Measurements from ENCODE around the gene MYOCD. TPM values are rescaled to one million over a fixed set of nuclear protein-coding genes. Genes with fewer than 3 reads are reported as not detected.

MYOCD gene
- total RNA-seq, 1 donor, result under 0.01 TPM

GRCh38 chr17:12642034-12642433 is 23.7 kb upstream of the MYOCD start:
- Histone ChIP-seq H3K79me2 (ENCODE audit: insufficient read depth, low read length) (no peaks in the 10 kb centered on the region), H3K4me1 (ENCODE audit: insufficient read depth, low read length) (peaks cover 8% of the 10 kb centered on the region), H3K9me3 (ENCODE audit: low read depth, low read length) (no peaks in the 10 kb centered on the region), H3K4me2 (ENCODE audit: insufficient read depth, low read length) (no peak overlapping the region), H3K27ac (ENCODE audit: low read depth, low read length) (no peak overlapping the region), H4K20me1 (ENCODE audit: insufficient read depth, low read length) (no peaks in the 10 kb centered on the region), H3K36me3 (ENCODE audit: insufficient read depth, low read length) (no peaks in the 10 kb centered on the region), H3K4me3 (ENCODE audit: insufficient read depth, low read length) (no peak overlapping the region), H2AFZ (ENCODE audit: low read length) (no peak overlapping the region), H3K27me3 (ENCODE audit: insufficient read depth, low read length) (no peaks in the 10 kb centered on the region)
- no peak for DNase-seq (ENCODE audit: insufficient read length, low spot score, missing footprints)
- TF ChIP-seq CTCF (IDR thresholded peaks at IDR 0.05; ENCODE audit: extremely low read depth, low read depth, low read length), result no peak

GRCh38 chr17:12643822-12644221 is 21.9 kb upstream of the MYOCD start:
- Histone ChIP-seq H4K20me1 (ENCODE audit: insufficient read depth, low read length) (no peaks in the 10 kb centered on the region), H2AFZ (ENCODE audit: low read length) (no peak overlapping the region), H3K27ac (ENCODE audit: low read depth, low read length) (no peak overlapping the region), H3K79me2 (ENCODE audit: insufficient read depth, low read length) (no peaks in the 10 kb centered on the region), H3K36me3 (ENCODE audit: insufficient read depth, low read length) (no peaks in the 10 kb centered on the region), H3K27me3 (ENCODE audit: insufficient read depth, low read length) (no peaks in the 10 kb centered on the region), H3K9me3 (ENCODE audit: low read depth, low read length) (no peaks in the 10 kb centered on the region), H3K4me3 (ENCODE audit: insufficient read depth, low read length) (no peak overlapping the region), H3K4me1 (ENCODE audit: insufficient read depth, low read length) (no peaks in the 10 kb centered on the region), H3K4me2 (ENCODE audit: insufficient read depth, low read length) (no peak overlapping the region)
- DNase-seq (ENCODE audit: insufficient read length, low spot score, missing footprints), result no peak
- TF ChIP-seq CTCF (IDR thresholded peaks at IDR 0.05; ENCODE audit: extremely low read depth, low read depth, low read length), result no peak

GRCh38 chr17:12644623-12645022 is 21.1 kb upstream of the MYOCD start:
- DNase-seq (ENCODE audit: insufficient read length, low spot score, missing footprints), result no peak
- TF ChIP-seq CTCF (IDR thresholded peaks at IDR 0.05; ENCODE audit: extremely low read depth, low read depth, low read length), result no peak
- H3K9me3 ChIP-seq (ENCODE audit: low read depth, low read length), result no peaks in the 10 kb centered on the region
- H4K20me1 ChIP-seq (ENCODE audit: insufficient read depth, low read length), result no peaks in the 10 kb centered on the region
- no peak overlapping the region for H3K4me2 ChIP-seq (ENCODE audit: insufficient read depth, low read length)
- no peak overlapping the region for H3K4me3 ChIP-seq (ENCODE audit: insufficient read depth, low read length)
- no peaks in the 10 kb centered on the region for H3K4me1 ChIP-seq (ENCODE audit: insufficient read depth, low read length)
- H3K27ac ChIP-seq (ENCODE audit: low read depth, low read length), result no peak overlapping the region
- no peaks in the 10 kb centered on the region for H3K36me3 ChIP-seq (ENCODE audit: insufficient read depth, low read length)
- H3K27me3 ChIP-seq (ENCODE audit: insufficient read depth, low read length), result no peaks in the 10 kb centered on the region
- H3K79me2 ChIP-seq (ENCODE audit: insufficient read depth, low read length), result no peaks in the 10 kb centered on the region
- no peak overlapping the region for H2AFZ ChIP-seq (ENCODE audit: low read length)

- no peaks in the 10 kb centered on the region for H3K36me3 ChIP-seq (ENCODE audit: insufficient read depth, low read length)
- H3K27ac ChIP-seq (ENCODE audit: low read depth, low read length), result no peak overlapping the region
- DNase-seq (ENCODE audit: insufficient read length, low spot score, missing footprints), result no peak
Observed at GRCh38 chr17:12646761-12647422, 18.8 kb upstream of the MYOCD start.

More at GRCh38 chr17:12646761-12647422, 18.8 kb upstream of the MYOCD start:
- Histone ChIP-seq H3K4me1 (ENCODE audit: insufficient read depth, low read length) (no peaks in the 10 kb centered on the region), H3K79me2 (ENCODE audit: insufficient read depth, low read length) (no peaks in the 10 kb centered on the region), H4K20me1 (ENCODE audit: insufficient read depth, low read length) (no peaks in the 10 kb centered on the region), H2AFZ (ENCODE audit: low read length) (no peak overlapping the region), H3K4me2 (ENCODE audit: insufficient read depth, low read length) (no peak overlapping the region), H3K9me3 (ENCODE audit: low read depth, low read length) (no peaks in the 10 kb centered on the region), H3K4me3 (ENCODE audit: insufficient read depth, low read length) (no peak overlapping the region), H3K27me3 (ENCODE audit: insufficient read depth, low read length) (no peaks in the 10 kb centered on the region)
- no peak for TF ChIP-seq CTCF (IDR thresholded peaks at IDR 0.05; ENCODE audit: extremely low read depth, low read depth, low read length)
